ENCODE measurements around the gene LSS. TPM values are rescaled to one million over a fixed set of nuclear protein-coding genes. Genes with fewer than 3 reads are reported as not detected.

The LSS gene
- total and polyA plus RNA-seq, 2 of the 8 experiments (the other 6 are each of a cell fraction or from before 2014, with no cell fraction given): 96.1 to 123 TPM

GRCh38 chr21:46250146-46250725 is 21.7 kb upstream of the LSS start:
- no peak overlapping the region for H3K9ac ChIP-seq (replicated peaks in 1 of 4; ENCODE audit: extremely low read depth in 1 of 4, low read depth in 3 of 4, low read length in 3 of 4)
- H2BK120ac ChIP-seq (replicated peaks; ENCODE audit: low read depth, low read length): no peak overlapping the region
- H3K27ac ChIP-seq (ENCODE audit: low read depth, low read length): no peak overlapping the region
- no peak overlapping the region for H3K56ac ChIP-seq (replicated peaks; ENCODE audit: insufficient read length, low read depth, low read length)
- no peak overlapping the region for H2BK5ac ChIP-seq (ENCODE audit: low read depth, low read length)
- no peaks in the 10 kb centered on the region for H3K9me3 ChIP-seq (ENCODE audit: insufficient read depth in 2 of 2, low read depth in 1 of 2, low read length in 1 of 2)
- no peak overlapping the region for H3K4ac ChIP-seq (replicated peaks; ENCODE audit: insufficient read length, low read depth, low read length)
- TF ChIP-seq HDAC2 (IDR thresholded peaks at IDR 0.05; ENCODE audit: borderline replicate concordance in 1 of 2, low read depth in 2 of 2, low read length in 2 of 2): no peak
- no peak for TF ChIP-seq TAF1 (IDR thresholded peaks at IDR 0.05; ENCODE audit: low read depth, low read length)
- no peak for TF ChIP-seq RXRA (IDR thresholded peaks at IDR 0.05; ENCODE audit: insufficient read depth, low read depth, low read length)
- TF ChIP-seq POLR2A (IDR thresholded peaks at IDR 0.05; ENCODE audit: control extremely low read depth in 1 of 2, low read depth in 2 of 2, low read length in 2 of 2): no peak
- no peak for TF ChIP-seq RNF2 (IDR thresholded peaks at IDR 0.05; ENCODE audit: borderline replicate concordance, low read depth, low read length, missing control alignments, poor library complexity, severe bottlenecking)
- no peak for TF ChIP-seq KDM1A (IDR thresholded peaks at IDR 0.05; ENCODE audit: borderline replicate concordance, low read length)
- TF ChIP-seq RFX5 (IDR thresholded peaks at IDR 0.05; ENCODE audit: borderline replicate concordance, low read depth, low read length): no peak
- FAIRE-seq (no peak), DNase-seq (ENCODE audit: low read depth in 1 of 2, low spot score in 2 of 2) (no peak)
- H2BK12ac ChIP-seq (ENCODE audit: low read depth, low read length): no peak overlapping the region
- peaks cover under 1 to 9% of the 10 kb centered on the region in 2 experiments for H4K20me1 ChIP-seq (replicated peaks in 1 of 2; ENCODE audit: control insufficient read depth in 1 of 2, insufficient read depth in 2 of 2, low read length in 2 of 2)
- H4K8ac ChIP-seq (ENCODE audit: extremely low read depth, insufficient read depth, low read length): no peak overlapping the region
- POLR2A ChIA-PET (ENCODE audit: partially characterized antibody): interaction anchor here (0.9 to 2.1 kb wide), 4 partner anchors 10 to 73 kb away, joined by 3 to 9 read pairs (median 6); no protein-coding TSS in a partner anchor
- H3K4me1 ChIP-seq (replicated peaks in 1 of 4; ENCODE audit: control insufficient read depth in 3 of 4, insufficient read depth in 4 of 4, low read length in 3 of 4): no peaks in the 10 kb centered on the region
- H3K4me3 ChIP-seq (ENCODE audit: extremely low read depth in 1 of 4, insufficient read depth in 2 of 4, low read depth in 3 of 4, low read length in 4 of 4): no peak overlapping the region
- no peak overlapping the region for H3K14ac ChIP-seq (ENCODE audit: insufficient read length)
- H3K18ac ChIP-seq (ENCODE audit: extremely low read depth, low read length): no peak overlapping the region
- H4K5ac ChIP-seq (ENCODE audit: insufficient read length, low read depth, low read length): no peak overlapping the region
- no peaks in the 10 kb centered on the region for H3K79me2 ChIP-seq (ENCODE audit: control insufficient read depth in 1 of 2, insufficient read depth in 2 of 2, low read length in 2 of 2)
- CTCF ChIA-PET (ENCODE audit: partially characterized antibody): interaction anchor here (0.9 to 2.1 kb wide), 3 partner anchors 8 to 97 kb away, joined by 4 read pairs; no protein-coding TSS in a partner anchor
- H3K27me3 ChIP-seq (replicated peaks in 1 of 4; ENCODE audit: control insufficient read depth in 3 of 4, extremely low read depth in 1 of 4, insufficient read depth in 3 of 4, low read length in 3 of 4): no peaks in the 10 kb centered on the region
- no peak overlapping the region for H2BK20ac ChIP-seq (ENCODE audit: low read length)
- 93% methylated on average over 6 of the region's 6 CpGs; no CpG with 5 or more reads in 1 of the 2 experiments for WGBS, 2 experiments (ENCODE audit: extremely low coverage in 1 of 2, insufficient coverage in 1 of 2, insufficient read length in 1 of 2, insufficient replicate concordance in 2 of 2, low coverage in 1 of 2, low lambda C conversion rate in 2 of 2, missing lambda C conversion rate in 1 of 2)
- no peak overlapping the region for H3K23ac ChIP-seq (ENCODE audit: insufficient read length)
- no peak overlapping the region for H2BK15ac ChIP-seq (ENCODE audit: low read length)
- H3K4me2 ChIP-seq (ENCODE audit: insufficient read depth in 1 of 2, low read depth in 2 of 2, low read length in 2 of 2): no peak overlapping the region
- no peak overlapping the region for H2AFZ ChIP-seq (ENCODE audit: low read length)
- no peaks in the 10 kb centered on the region for H3K79me1 ChIP-seq (ENCODE audit: low read depth, low read length)
- no peak overlapping the region for H2AK5ac ChIP-seq (ENCODE audit: low read depth, low read length)
- H4K91ac ChIP-seq (replicated peaks; ENCODE audit: insufficient read length, low read length): no peak overlapping the region
- H3K23me2 ChIP-seq (ENCODE audit: low read depth, low read length): no peaks in the 10 kb centered on the region
- peaks cover 9 to 85% (median 49%) of the 10 kb centered on the region in 4 experiments for H3K36me3 ChIP-seq (ENCODE audit: control insufficient read depth in 2 of 4, insufficient read depth in 4 of 4, low read length in 3 of 4)

Data from H1 (cell line).